GM12874 (cell line): Measurements from ENCODE around the gene CNTROB.

Source experiments
- CTCF ChIP-seq: IDR thresholded peaks from 2 replicates; pipeline ENCODE4 v1.5.1; 2011; ENCODE audit warnings: low read depth, mild to moderate bottlenecking, control low read depth, low read length, moderate library complexity; ENCODE audit not compliant: insufficient read depth

Gene CNTROB

GRCh38 chr17:7969433-7969832 is 37.4 kb downstream of the CNTROB start:
- TF ChIP-seq CTCF: no peak

- TF ChIP-seq CTCF: no peak
Observed at GRCh38 chr17:7971651-7972050, 39.6 kb downstream of the CNTROB start.

- no peak for TF ChIP-seq CTCF
Observed at GRCh38 chr17:7972131-7972785, 40.3 kb downstream of the CNTROB start.

- no peak for TF ChIP-seq CTCF
Observed at GRCh38 chr17:7974638-7975131, 42.7 kb downstream of the CNTROB start.

GRCh38 chr17:7977039-7977438 is 45.0 kb downstream of the CNTROB start:
- no peak for TF ChIP-seq CTCF

GRCh38 chr17:7977805-7978204 is 45.8 kb downstream of the CNTROB start:
- no peak for TF ChIP-seq CTCF

GRCh38 chr17:7982173-7982572 is 50.2 kb downstream of the CNTROB start:
- no peak for TF ChIP-seq CTCF
